ENCODE data around the gene DLGAP5. TPM values are rescaled to one million over a fixed set of nuclear protein-coding genes. Genes with fewer than 3 reads are reported as not detected.
A peak's percentile ranks its signal among the peaks of the same experiment; 100 is the strongest.

Gene DLGAP5
- total and polyA plus RNA-seq, 2 of the 13 experiments (the other 11 are each of a cell fraction or from before 2014, with no cell fraction given): 7.7 to 55.8 TPM

- no peak for TF ChIP-seq GLI4 (CRISPR knock-in tag; IDR thresholded peaks at IDR 0.05; ENCODE audit: borderline replicate concordance)
These were observed 30.4 kb downstream of the DLGAP5 start (continued) for GRCh38 chr14:55160989-55161388.

GRCh38 chr14:55158412-55158811 is 33.0 kb downstream of the DLGAP5 start:
- Histone ChIP-seq H2AFZ (ENCODE audit: low read length) (no peak overlapping the region), H3K27me3 (ENCODE audit: control insufficient read depth in 1 of 2, insufficient read depth in 2 of 2, low read length in 2 of 2) (no peaks in the 10 kb centered on the region), H3K9me3 (ENCODE audit: low read length) (no peaks in the 10 kb centered on the region), H3K36me3 (replicated peaks in 1 of 2; ENCODE audit: control insufficient read depth in 1 of 2, insufficient read depth in 2 of 2, low read length in 2 of 2) (peaks cover 1 to 54% of the 10 kb centered on the region in 2 experiments), H3K27ac (ENCODE audit: extremely low read length, insufficient read depth, low read length) (no peak overlapping the region), H3K4me1 (ENCODE audit: insufficient read depth, low read length) (peaks cover 7% of the 10 kb centered on the region; the same call in 1 of the 2 replicates), H3K79me2 (ENCODE audit: insufficient read depth, low read length) (no peaks in the 10 kb centered on the region), H3K9ac (ENCODE audit: insufficient read depth, low read depth, low read length) (no peak overlapping the region), H3K4me2 (ENCODE audit: low read depth, low read length) (no peak overlapping the region), H4K20me1 (ENCODE audit: insufficient read depth, low read length) (no peaks in the 10 kb centered on the region), H3K4me3 (replicated peaks in 1 of 3; ENCODE audit: insufficient read depth in 1 of 3, low read depth in 2 of 3, low read length in 3 of 3) (no peak overlapping the region)
- no TSS peak for BruUV-seq (replicated peaks)
- ChIA-PET POLR2A (no interaction called here), CTCF (ENCODE audit: low intra/inter-chr PET ratio, low total read pairs) (interaction anchor here (4.5 kb wide), 1 partner anchor 69 kb away, joined by 74 read pairs; no protein-coding TSS in a partner anchor)
- ATAC-seq (no peak), FAIRE-seq (no peak), DNase-seq (ENCODE audit: low spot score) (no peak)
- no peak for TF ChIP-seq ZNF878 (CRISPR knock-in tag; IDR thresholded peaks at IDR 0.05)
- no peak for TF ChIP-seq ZNF644 (CRISPR knock-in tag; IDR thresholded peaks at IDR 0.05; ENCODE audit: low read depth)
- TF ChIP-seq SRSF9 (IDR thresholded peaks at IDR 0.05; ENCODE audit: borderline replicate concordance, insufficient read depth, low read depth, low read length, poor library complexity, severe bottlenecking): no peak
- peak; percentile 96 to 97 for TF ChIP-seq MAFK (conservative IDR thresholded peaks at IDR 0.05 in 1 of 2, IDR thresholded peaks at IDR 0.05 in 1 of 2; ENCODE audit: low read length in 2 of 2)
- no peak for TF ChIP-seq CCAR2 (optimal IDR thresholded peaks at IDR 0.05; ENCODE audit: low read depth, low read length)
- TF ChIP-seq ZNF331 (CRISPR knock-in tag; IDR thresholded peaks at IDR 0.05): no peak
- TF ChIP-seq MAFF (IDR thresholded peaks at IDR 0.05; ENCODE audit: low read depth, low read length): peak; percentile 95
- TF ChIP-seq ZNF605 (CRISPR knock-in tag; IDR thresholded peaks at IDR 0.05): no peak
- no peak for TF ChIP-seq ZNF468 (CRISPR knock-in tag; IDR thresholded peaks at IDR 0.05)
- no peak for TF ChIP-seq ATF3 (CRISPR knock-in tag; IDR thresholded peaks at IDR 0.05)
- no peak for TF ChIP-seq SNRNP70 (IDR thresholded peaks at IDR 0.05; ENCODE audit: low read depth, low read length)
- TF ChIP-seq ZNF687 (CRISPR knock-in tag; IDR thresholded peaks at IDR 0.05): no peak
- no peak for TF ChIP-seq TBP (CRISPR knock-in tag; IDR thresholded peaks at IDR 0.05)
- no peak for TF ChIP-seq ZNF770 (CRISPR knock-in tag; IDR thresholded peaks at IDR 0.05)
- no peak for TF ChIP-seq SUZ12 (IDR thresholded peaks at IDR 0.05; ENCODE audit: low read depth, low read length)
- no peak for TF ChIP-seq NFIC (IDR thresholded peaks at IDR 0.05; ENCODE audit: low read length)
- WGBS (ENCODE audit: low lambda C conversion rate): 96% methylated on average over 3 of the region's 3 CpGs
- in situ Hi-C loops (cut with HindIII; ENCODE audit: extremely low pct_ligation_motif_present, low pct_unique_long_range_greater_than_20kb) (loop anchor here (5.0 kb wide), 1 partner anchor 66 kb away; no protein-coding TSS in a partner anchor), intact Hi-C loops (cut with micrococcal nuclease; ENCODE audit: unreplicated experiment) (no loop called here)
